ENCODE results near the gene FAM120B.

Gene FAM120B

DNA sequence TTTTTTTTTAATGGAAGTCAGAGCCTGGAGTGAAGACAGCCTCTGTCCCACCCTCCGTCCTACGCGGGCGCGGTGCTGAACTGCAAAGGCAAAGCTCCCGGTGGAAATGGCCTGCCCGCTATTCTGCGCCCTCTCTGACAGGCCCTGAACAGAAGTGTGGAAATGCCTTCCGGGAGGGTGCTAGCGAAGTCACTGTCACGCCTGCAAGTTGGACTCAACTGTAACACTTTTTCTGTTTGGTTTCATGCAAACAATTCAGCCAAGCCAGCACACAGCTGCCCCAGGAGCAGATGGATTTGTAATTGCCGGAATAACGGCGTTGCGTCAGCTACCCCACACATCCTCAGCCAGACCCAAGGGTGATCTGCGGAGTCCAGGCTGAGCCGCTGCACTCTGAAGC, 138.9 kb downstream of the FAM120B start:
- Histone ChIP-seq H3K4me3 (ENCODE audit: low read length) (peak overlapping the region; percentile 23), H3K4me1 (ENCODE audit: control insufficient read depth, insufficient read depth, low read length) (peaks cover 26% of the 10 kb centered on the region), H3K27me3 (ENCODE audit: control insufficient read depth, insufficient read depth, low read length) (no peaks in the 10 kb centered on the region), H3K9ac (ENCODE audit: low read depth, low read length) (peak overlapping the region; percentile 41), H3K9me3 (replicated peaks; ENCODE audit: low read length) (no peaks in the 10 kb centered on the region), H3K36me3 (ENCODE audit: insufficient read depth, low read length) (no peaks in the 10 kb centered on the region), H3K4me2 (ENCODE audit: low read length) (peak overlapping the region; percentile 49)

DNA sequence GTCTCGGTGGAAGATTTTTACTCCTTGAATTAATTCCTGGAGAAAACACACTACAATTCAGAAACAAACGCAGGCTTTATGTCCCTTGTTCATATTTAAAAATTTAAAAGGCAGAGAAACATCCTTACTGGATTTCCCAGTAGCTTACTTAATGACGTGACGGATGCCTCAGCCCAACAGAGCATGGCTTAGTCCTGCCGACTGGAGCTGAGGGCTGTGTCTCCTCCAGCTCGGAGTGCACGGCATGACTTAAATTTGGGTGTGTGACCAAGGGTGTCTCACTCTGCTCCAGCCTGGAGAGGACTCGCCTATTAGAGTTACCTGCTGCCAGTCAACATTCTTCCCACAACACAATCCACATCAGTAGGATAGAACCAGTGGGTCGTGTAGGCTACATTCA, 139.4 kb downstream of the FAM120B start:
- Histone ChIP-seq H3K4me2 (ENCODE audit: low read length) (peak overlapping the region; percentile 49), H3K36me3 (ENCODE audit: insufficient read depth, low read length) (no peaks in the 10 kb centered on the region), H3K9ac (ENCODE audit: low read depth, low read length) (peak overlapping the region; percentile 41), H3K27me3 (ENCODE audit: control insufficient read depth, insufficient read depth, low read length) (no peaks in the 10 kb centered on the region), H3K4me1 (ENCODE audit: control insufficient read depth, insufficient read depth, low read length) (peaks cover 21% of the 10 kb centered on the region), H3K9me3 (replicated peaks; ENCODE audit: low read length) (no peaks in the 10 kb centered on the region), H3K4me3 (ENCODE audit: low read length) (peak overlapping the region; percentile 23)

DNA sequence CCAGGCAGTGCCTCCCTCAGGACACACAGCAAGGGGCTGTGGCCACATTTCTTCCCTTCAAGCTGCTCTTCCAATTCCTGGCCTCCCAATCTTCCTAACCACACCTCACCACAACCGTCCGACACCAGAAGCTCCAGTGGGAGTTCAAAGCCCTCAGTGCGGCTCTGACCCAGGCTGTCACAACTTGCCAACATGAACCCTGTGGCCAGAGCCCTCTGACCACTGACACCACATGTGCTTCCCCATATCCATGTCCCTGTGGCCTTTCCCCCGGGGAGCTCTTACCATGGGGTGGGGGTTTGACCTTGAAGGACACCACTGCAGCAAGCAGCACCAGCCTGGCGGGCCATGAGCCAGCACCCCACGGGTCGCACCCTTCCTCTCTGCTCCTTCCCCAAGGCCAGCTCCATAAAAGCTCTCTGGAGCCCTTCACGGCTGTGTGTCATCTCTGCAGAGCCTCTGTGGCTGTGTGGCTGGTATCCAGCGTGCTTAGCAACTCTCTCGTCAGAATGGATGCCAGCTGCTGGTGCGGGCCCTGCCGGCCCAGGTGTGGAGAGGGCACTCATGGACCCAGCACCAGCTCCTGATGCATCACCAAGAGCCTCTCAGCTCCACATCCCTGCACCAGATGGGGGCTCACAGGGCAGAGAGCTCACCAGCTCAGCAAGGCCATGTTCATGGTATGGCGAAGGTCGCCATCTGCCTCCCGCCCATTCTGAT, 140.4 kb downstream of the FAM120B start:
- peaks cover 17% of the 10 kb centered on the region for H3K4me1 ChIP-seq (ENCODE audit: control insufficient read depth, insufficient read depth, low read length)
- H3K27me3 ChIP-seq (ENCODE audit: control insufficient read depth, insufficient read depth, low read length), result no peaks in the 10 kb centered on the region
- no peak overlapping the region for H3K9ac ChIP-seq (ENCODE audit: low read depth, low read length)
- no peaks in the 10 kb centered on the region for H3K9me3 ChIP-seq (replicated peaks; ENCODE audit: low read length)
- H3K4me3 ChIP-seq (ENCODE audit: low read length), result no peak overlapping the region
- no peak overlapping the region for H3K4me2 ChIP-seq (ENCODE audit: low read length)
- no peaks in the 10 kb centered on the region for H3K36me3 ChIP-seq (ENCODE audit: insufficient read depth, low read length)

DNA sequence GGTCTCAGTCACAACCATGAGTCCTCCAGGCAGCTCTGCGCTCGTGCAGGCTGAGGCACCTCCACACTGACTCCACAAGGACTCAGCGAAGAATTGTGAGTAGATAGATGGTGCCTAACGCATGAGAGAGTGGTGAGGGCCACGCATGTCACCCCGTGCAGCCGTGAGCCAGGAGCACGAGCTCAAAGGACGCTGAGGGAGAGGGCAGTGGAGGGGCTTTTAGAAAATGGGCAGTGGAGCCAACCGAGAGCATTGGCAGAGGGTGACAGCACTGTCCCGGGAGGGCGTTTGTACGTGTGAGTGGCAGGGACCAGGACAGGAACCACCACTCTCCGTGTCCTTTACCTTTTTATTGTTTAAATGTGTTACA, 141.0 kb downstream of the FAM120B start:
- H3K9ac ChIP-seq (ENCODE audit: low read depth, low read length), result no peak overlapping the region
- H3K27me3 ChIP-seq (ENCODE audit: control insufficient read depth, insufficient read depth, low read length), result no peaks in the 10 kb centered on the region
- no peaks in the 10 kb centered on the region for H3K36me3 ChIP-seq (ENCODE audit: insufficient read depth, low read length)
- H3K9me3 ChIP-seq (replicated peaks; ENCODE audit: low read length), result no peaks in the 10 kb centered on the region
- H3K4me3 ChIP-seq (ENCODE audit: low read length), result no peak overlapping the region
- H3K4me1 ChIP-seq (ENCODE audit: control insufficient read depth, insufficient read depth, low read length), result peaks cover 17% of the 10 kb centered on the region
- H3K4me2 ChIP-seq (ENCODE audit: low read length), result no peak overlapping the region

DNA sequence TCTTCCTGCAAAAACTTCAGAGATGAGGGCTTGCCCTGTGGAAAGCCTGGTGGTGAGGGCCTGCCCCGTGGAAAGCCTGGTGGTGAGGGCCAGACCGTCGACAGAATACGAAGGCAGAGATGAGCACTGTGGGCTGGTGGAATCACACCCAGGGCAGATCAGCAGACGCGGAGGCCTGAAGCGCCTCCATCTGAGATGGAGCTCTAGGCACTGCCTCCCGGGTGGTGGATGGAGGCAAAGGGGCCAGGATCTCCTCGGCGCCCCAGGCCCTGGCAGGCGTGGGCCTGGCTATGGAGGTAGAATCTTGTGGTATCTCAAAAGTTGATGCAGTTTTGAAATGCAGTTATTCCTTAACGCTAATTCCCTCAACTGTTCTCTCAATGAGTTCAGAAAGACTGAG, 141.8 kb downstream of the FAM120B start:
- Histone ChIP-seq H3K4me2 (ENCODE audit: low read length) (no peak overlapping the region), H3K27me3 (ENCODE audit: control insufficient read depth, insufficient read depth, low read length) (no peaks in the 10 kb centered on the region), H3K4me3 (ENCODE audit: low read length) (no peak overlapping the region), H3K4me1 (ENCODE audit: control insufficient read depth, insufficient read depth, low read length) (peaks cover 17% of the 10 kb centered on the region), H3K9ac (ENCODE audit: low read depth, low read length) (no peak overlapping the region), H3K9me3 (replicated peaks; ENCODE audit: low read length) (no peaks in the 10 kb centered on the region), H3K36me3 (ENCODE audit: insufficient read depth, low read length) (no peaks in the 10 kb centered on the region)

- no peaks in the 10 kb centered on the region for H3K9me3 ChIP-seq (replicated peaks; ENCODE audit: low read length)
- H3K27me3 ChIP-seq (ENCODE audit: control insufficient read depth, insufficient read depth, low read length), result no peaks in the 10 kb centered on the region
- H3K4me2 ChIP-seq (ENCODE audit: low read length), result no peak overlapping the region
- no peak overlapping the region for H3K4me3 ChIP-seq (ENCODE audit: low read length)
- no peaks in the 10 kb centered on the region for H3K36me3 ChIP-seq (ENCODE audit: insufficient read depth, low read length)
- peaks cover 17% of the 10 kb centered on the region for H3K4me1 ChIP-seq (ENCODE audit: control insufficient read depth, insufficient read depth, low read length)
- no peak overlapping the region for H3K9ac ChIP-seq (ENCODE audit: low read depth, low read length)
These were observed 142.4 kb downstream of the FAM120B start for GRCh38 chr6:170448751-170449630.

- no peaks in the 10 kb centered on the region for H3K36me3 ChIP-seq (ENCODE audit: insufficient read depth, low read length)
- no peak overlapping the region for H3K4me2 ChIP-seq (ENCODE audit: low read length)
- H3K4me1 ChIP-seq (ENCODE audit: control insufficient read depth, insufficient read depth, low read length), result peaks cover 11% of the 10 kb centered on the region
- no peak overlapping the region for H3K4me3 ChIP-seq (ENCODE audit: low read length)
- H3K9ac ChIP-seq (ENCODE audit: low read depth, low read length), result no peak overlapping the region
- no peaks in the 10 kb centered on the region for H3K9me3 ChIP-seq (replicated peaks; ENCODE audit: low read length)
- H3K27me3 ChIP-seq (ENCODE audit: control insufficient read depth, insufficient read depth, low read length), result no peaks in the 10 kb centered on the region
These were observed 143.5 kb downstream of the FAM120B start for GRCh38 chr6:170449835-170450753.

DNA sequence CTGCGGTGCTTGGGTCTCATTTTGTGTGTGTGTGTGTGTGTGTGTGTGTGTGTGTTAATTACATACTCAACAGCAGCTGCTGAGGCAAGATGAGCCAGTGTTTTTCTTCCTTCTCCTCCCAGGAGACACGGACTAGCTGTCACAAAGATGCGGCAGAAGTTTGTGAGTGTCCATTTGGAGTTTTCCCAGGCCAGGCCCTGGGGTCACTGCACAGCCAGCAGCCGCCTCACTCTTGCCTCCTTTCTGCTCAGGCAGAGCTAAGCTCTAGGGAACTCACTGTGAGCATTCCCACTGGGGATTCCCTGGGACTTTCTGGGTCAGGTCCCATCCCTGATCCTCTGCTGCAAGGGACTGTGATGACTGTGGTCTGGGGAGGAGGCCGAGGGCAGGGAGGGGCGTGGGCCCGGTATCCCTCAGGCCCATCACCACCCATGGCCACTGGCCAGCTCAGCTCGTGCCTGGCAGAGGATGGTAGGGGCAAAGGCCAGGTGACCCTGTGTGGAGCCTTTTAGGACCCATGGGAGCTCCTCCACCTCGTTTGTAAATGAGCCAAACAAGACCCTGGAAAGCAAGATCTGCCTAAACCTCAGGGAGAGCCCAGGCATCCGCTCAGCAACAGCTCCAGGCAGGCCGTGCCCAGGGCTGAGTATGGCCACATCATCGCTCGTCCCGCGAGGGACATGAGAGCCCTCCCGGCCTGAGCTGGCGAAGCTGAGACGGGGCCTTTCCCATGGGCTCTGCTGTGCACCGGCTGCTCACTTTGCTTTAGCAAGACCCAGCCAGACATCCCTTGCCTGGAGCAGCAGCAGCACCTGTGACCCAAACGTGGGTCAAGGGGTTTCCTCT, 144.6 kb downstream of the FAM120B start:
- Histone ChIP-seq H3K9ac (ENCODE audit: low read depth, low read length) (no peak overlapping the region), H3K4me2 (ENCODE audit: low read length) (no peak overlapping the region), H3K36me3 (ENCODE audit: insufficient read depth, low read length) (no peaks in the 10 kb centered on the region), H3K27me3 (ENCODE audit: control insufficient read depth, insufficient read depth, low read length) (no peaks in the 10 kb centered on the region), H3K4me3 (ENCODE audit: low read length) (no peak overlapping the region), H3K9me3 (replicated peaks; ENCODE audit: low read length) (no peaks in the 10 kb centered on the region), H3K4me1 (ENCODE audit: control insufficient read depth, insufficient read depth, low read length) (peaks cover under 1% of the 10 kb centered on the region)

GRCh38 chr6:170451762-170452651, 145.4 kb downstream of the FAM120B start:
- Histone ChIP-seq H3K4me3 (ENCODE audit: low read length) (no peak overlapping the region), H3K9ac (ENCODE audit: low read depth, low read length) (no peak overlapping the region), H3K4me1 (ENCODE audit: control insufficient read depth, insufficient read depth, low read length) (no peaks in the 10 kb centered on the region), H3K9me3 (replicated peaks; ENCODE audit: low read length) (no peaks in the 10 kb centered on the region), H3K36me3 (ENCODE audit: insufficient read depth, low read length) (no peaks in the 10 kb centered on the region), H3K4me2 (ENCODE audit: low read length) (no peak overlapping the region), H3K27me3 (ENCODE audit: control insufficient read depth, insufficient read depth, low read length) (no peaks in the 10 kb centered on the region)
